ENCODE measurements around the gene CEP350.

The CEP350 gene

DNA sequence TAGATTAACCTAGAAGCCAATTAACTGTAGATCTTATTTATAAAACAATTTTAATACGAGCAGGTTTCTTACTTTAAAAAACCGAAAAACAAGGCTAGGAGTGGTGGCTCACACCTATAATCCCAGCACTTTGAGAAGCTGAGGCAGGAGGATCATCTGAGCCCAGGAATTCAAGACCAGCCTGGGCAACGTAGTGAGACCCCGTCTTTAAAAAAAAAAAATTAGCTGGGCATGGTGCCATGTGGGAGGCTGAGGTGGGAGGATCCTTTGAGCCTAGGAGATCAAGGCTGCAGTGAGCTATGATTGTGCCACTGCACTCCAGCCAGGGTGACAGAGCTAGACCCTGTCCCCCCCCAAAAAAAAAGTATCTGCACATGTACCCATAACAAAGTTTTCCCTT, 110.8 kb downstream of the CEP350 start:
- FAIRE-seq, result no peak

DNA sequence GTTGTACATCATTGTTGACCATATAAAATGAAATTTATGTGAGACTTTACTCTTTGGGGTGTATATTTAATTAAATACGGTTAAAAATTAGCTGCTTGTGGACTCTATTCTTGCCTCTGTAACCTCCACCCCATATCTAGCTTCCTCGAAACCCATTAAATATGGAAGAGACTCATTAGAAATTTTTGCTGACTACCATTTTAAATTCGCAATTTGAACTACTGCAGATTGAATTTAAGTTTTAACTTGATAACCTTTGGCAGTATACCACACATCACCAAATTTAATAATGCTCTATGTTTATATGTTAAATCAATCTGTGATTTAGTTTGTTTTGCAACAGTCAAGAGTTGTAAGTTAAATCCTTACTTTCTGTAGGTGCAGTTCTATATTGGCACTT, 111.5 kb downstream of the CEP350 start:
- no peak for FAIRE-seq

GRCh38 chr1:180070286-180070685, 115.7 kb downstream of the CEP350 start:
- FAIRE-seq, result no peak

DNA sequence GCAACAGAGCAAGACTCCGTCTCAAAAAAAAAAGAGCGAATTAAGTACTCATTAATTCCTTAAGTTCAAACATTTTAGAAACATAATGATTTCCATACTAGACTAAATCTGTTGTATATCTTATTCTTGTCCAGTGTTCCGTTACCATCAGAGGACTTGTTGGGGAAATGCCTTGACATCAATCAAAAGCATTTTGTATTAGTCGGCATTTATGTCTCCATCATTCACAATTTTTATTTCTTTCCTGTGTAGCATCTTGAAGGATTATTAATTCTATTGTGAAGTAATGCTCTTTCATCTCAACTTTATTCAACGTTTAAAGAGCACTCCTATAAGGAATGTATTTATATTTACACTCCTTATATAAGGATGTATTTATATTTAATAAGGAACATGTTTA, 117.1 kb downstream of the CEP350 start:
- no peak for FAIRE-seq

GRCh38 chr1:180080439-180080838, 125.8 kb downstream of the CEP350 start:
- no peak for FAIRE-seq

DNA sequence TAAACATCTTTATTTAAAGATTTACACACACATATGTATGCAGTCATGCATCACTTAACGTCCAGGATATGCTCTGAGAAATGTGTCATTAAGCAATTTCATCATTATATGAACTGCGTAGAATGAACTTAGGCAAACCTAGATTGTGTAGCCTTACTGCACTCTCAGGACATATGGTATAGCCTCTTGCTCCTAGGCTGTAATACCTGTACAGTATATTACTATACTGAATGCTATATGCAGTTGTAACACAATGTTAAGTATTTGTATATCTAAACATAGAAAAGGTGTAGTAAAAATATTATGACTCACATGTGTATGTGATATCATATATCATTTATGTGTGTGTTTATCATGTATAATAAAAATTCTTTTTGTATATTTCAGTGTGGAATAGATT, 126.9 kb downstream of the CEP350 start:
- FAIRE-seq, result no peak

GRCh38 chr1:180083164-180083563, 128.6 kb downstream of the CEP350 start:
- FAIRE-seq, result no peak

DNA sequence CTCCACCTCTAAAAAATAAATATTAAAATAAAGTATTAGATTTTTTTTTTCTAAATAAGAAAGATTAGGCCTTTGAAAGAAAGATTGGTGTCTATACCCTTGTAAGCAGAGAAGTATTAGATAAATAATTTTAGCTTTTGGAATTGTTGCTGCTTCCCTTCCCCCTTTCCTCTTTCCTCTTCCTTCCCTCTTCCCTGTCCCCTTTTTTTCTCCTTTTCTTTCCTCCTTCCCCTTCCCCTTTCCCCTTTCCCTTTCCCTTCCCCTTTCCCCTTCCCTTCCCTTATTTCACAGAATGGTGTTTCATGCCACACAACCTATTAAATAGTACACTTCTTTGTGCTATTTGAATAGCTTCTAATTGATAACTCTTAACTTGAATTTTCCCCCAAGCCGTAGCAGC, 130.3 kb downstream of the CEP350 start:
- no peak for FAIRE-seq

- no peak for FAIRE-seq
Observed at GRCh38 chr1:180085331-180085730, 130.7 kb downstream of the CEP350 start.

GRCh38 chr1:180092931-180093650, 138.5 kb downstream of the CEP350 start:
- no peak for FAIRE-seq

DNA sequence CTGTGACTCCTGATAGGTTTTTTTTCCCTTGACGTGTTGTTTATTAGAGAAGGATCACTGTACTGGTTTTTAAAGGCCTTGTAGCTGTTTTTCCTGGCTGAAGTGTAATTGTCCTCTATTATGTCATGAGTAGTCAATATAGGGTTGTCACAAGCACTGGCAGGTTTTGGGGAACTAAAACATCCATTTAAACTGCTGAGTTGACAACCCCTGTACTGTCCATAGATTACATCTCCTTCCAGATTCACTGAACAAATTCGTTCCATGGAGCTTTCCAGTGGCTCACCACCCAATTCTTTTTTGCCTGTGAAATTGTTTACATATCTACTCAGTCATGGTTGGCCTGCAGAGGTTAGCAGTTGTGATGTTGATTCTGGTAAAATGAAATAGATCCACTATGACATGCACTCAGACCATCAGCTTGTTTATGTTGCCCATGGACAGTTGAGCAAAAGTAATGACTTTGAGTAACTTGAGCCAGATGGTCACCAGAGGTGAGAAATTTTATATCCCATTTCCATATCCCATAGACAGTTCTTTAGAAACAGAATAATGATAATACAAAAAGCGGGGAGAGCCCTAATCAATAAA, 140.2 kb downstream of the CEP350 start:
- FAIRE-seq, result no peak

GRCh38 chr1:180096584-180097325, 142.1 kb downstream of the CEP350 start:
- FAIRE-seq, result no peak

DNA sequence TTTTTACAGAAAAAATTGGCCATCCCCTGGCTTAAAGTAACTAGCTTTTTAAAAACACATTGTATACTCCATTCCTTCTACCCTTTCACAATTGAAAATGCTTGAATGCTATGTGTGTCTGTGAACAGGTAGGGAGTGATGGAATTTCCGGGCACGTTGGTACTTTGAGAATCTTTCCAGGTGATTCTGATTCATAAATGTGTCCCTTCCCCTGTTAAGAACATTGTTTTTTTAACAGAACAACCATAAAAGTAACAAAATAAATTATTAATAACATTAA, 142.7 kb downstream of the CEP350 start:
- FAIRE-seq, result no peak

DNA sequence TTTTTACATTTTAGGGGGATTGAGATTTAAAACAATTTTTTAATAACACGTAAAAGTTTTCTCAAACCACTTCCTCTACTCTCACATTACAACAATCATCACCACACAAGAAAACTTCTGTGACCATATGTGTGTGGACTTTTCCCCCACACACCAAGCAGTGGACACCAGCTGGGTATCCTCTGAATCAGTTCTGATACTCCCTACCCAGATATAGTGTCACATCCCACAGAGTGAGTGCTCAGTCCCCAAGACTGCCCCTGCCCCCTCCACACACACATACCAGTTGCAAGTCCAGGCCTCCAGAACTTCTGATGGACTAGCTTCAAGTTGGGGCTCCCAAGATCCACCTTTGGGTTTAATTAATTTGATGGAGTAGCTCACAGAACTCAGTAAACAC, 146.8 kb downstream of the CEP350 start:
- no peak for FAIRE-seq

- peak; percentile 100 for FAIRE-seq
Observed at GRCh38 chr1:180103819-180104218, 149.2 kb downstream of the CEP350 start.

- FAIRE-seq, result no peak
Observed at GRCh38 chr1:180112091-180112490, 157.5 kb downstream of the CEP350 start.

- no peak for FAIRE-seq
Observed at GRCh38 chr1:180112984-180113647, 158.5 kb downstream of the CEP350 start.

GRCh38 chr1:180114396-180114945, 159.9 kb downstream of the CEP350 start:
- FAIRE-seq, result no peak

- no peak for FAIRE-seq
Observed at GRCh38 chr1:180116964-180117763, 162.6 kb downstream of the CEP350 start.

DNA sequence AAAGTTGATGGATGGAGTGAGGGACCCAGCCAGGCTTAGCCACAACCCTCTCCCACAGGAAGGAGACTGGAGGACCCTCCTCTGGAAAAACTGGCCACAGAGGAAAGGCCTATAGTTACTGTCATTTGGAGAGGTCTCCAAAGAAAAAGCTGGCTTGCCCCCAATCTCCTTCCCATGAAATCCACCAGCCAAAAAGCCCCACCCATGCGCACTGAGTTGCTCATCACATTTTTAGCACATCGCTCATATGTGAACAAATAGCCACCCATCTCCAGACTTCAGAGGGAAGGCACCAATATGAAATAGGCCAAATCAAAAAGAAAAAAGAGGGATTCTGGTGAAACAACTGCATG, 163.1 kb downstream of the CEP350 start:
- no peak for FAIRE-seq

DNA sequence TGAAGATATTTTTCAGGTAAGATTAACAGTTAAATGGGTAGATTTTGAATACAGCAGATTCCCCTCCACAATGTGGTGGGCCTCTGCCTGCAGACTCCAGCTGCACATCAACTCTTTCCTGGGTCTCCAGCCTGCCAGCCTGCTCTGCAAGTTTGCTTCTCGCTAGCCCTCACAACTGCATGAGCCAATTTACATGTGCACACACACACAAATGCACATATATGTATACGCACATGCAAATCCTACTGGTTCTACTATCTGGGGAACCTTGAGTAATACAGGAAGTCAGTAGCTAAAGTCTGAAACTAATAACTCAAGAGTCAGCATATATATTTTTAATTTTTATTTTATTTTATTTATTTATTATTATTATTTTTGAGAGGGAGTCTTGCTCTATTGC, 165.2 kb downstream of the CEP350 start:
- no peak for FAIRE-seq

DNA sequence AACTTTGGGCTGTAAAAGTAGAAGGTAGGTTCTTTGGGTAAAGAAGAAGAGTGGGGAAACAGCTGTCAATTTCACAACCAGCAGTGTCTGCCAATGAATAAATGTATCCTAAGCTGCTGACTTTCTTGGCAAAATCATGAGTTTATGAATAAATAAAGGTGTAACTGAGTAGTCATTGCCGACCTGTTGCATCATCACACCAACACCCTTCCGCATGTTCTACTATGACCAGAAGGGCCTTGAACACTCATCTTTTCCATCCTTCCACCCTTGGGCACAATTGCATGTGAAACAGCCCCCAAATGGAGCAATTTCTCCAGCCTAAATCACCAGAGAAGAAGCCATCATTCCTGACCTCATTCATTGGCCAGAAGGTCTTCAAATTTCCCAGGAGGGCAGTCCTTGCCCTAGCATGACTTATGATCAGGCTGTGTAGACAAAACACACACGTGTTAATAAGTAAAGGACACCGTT, 168.9 kb downstream of the CEP350 start:
- FAIRE-seq, result no peak

DNA sequence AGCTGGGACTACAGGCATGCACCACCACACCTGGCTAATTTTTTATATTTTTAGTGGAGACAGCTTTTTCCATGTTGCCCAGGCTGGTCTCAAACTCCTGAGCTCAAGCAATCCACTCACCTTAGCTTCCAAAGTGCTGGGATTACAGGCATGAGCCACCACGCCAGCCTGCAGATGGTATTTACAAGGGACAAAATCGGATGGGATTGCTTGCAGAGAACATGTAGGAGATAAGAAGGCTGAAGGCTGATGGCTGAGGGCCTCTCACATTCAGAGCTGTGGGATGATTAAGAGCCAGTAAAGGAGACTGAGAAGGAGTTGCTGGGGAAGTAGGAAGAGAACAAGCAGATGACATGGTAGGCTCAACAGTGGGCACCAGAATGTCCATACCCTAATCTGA, 176.0 kb downstream of the CEP350 start:
- FAIRE-seq, result no peak
